Kidney (tissue), 14 donors: ENCODE measurements around the gene P2RX4. TPM values are rescaled to one million over a fixed set of nuclear protein-coding genes. Genes with fewer than 3 reads are reported as not detected.
A peak's percentile ranks its signal among the peaks of the same experiment; 100 is the strongest.

Source experiments
- DNase-seq, 5 donors: peaks; one replicate each; pipeline ENCODE4 v3.0.0-alpha.2; 2013 to 2020
- FAIRE-seq: peaks from 2 replicates; lab custom pipeline; 2012; peaks lifted over from hg19 to GRCh38; lab: Jason Lieb, UNC
- H3K27ac ChIP-seq, 2 donors: one replicate each; pipeline ENCODE4 v1.7.0; 2013; ENCODE audit warnings: low read depth in 2 of 2, low read length in 2 of 2, inconsistent platforms in 1 of 2
- H3K27me3 ChIP-seq: one replicate; pipeline ENCODE4 v1.7.1; 2013; ENCODE audit warnings: low read length, inconsistent platforms; ENCODE audit not compliant: control insufficient read depth, insufficient read depth
- H3K36me3 ChIP-seq, 3 donors: one replicate each; pipeline versions ENCODE4 v1.7.0 to v1.7.1; 2013; ENCODE audit warnings: low read length in 3 of 3, control low read depth in 1 of 3, inconsistent platforms in 1 of 3; ENCODE audit not compliant: insufficient read depth in 3 of 3, control insufficient read depth in 2 of 3
- H3K4me1 ChIP-seq, 3 donors: one replicate each; pipeline versions ENCODE4 v1.7.0 to v1.7.1; 2013; ENCODE audit warnings: low read length in 3 of 3, inconsistent platforms in 1 of 3, low read depth in 1 of 3; ENCODE audit not compliant: control insufficient read depth in 2 of 3, insufficient read depth in 2 of 3
- H3K4me3 ChIP-seq, 3 donors: one replicate each; pipeline versions ENCODE4 v1.7.0 to v1.8.1; 2013; ENCODE audit warnings: low read length in 3 of 3, control low read depth in 1 of 3, inconsistent platforms in 1 of 3
- H3K9ac ChIP-seq, 3 donors: one replicate each; pipeline versions ENCODE4 v1.7.0 to v1.7.1; 2013; ENCODE audit warnings: low read length in 3 of 3, control low read depth in 1 of 3, inconsistent platforms in 1 of 3
- H3K9me3 ChIP-seq, 3 donors: one replicate each; pipeline versions ENCODE4 v1.7.0 to v1.7.1; 2013; ENCODE audit warnings: low read length in 3 of 3, control low read depth in 1 of 3, inconsistent platforms in 1 of 3; ENCODE audit not compliant: control insufficient read depth in 2 of 3, insufficient read depth in 1 of 3
- CTCF ChIP-seq: IDR thresholded peaks from 3 replicates; pipeline ENCODE4 v1.5.1; 2012; ENCODE audit warnings: mild to moderate bottlenecking, moderate library complexity, borderline replicate concordance; ENCODE audit not compliant: insufficient read depth; ENCODE audit errors: extremely low read depth
- intact Hi-C: fragments of 100-400 bp; cut with DNase I; formaldehyde crosslinking; loops from one replicate; pipeline ENCODE4 v1.11.1; 2022
- polyA plus RNA-seq: library from polyadenylated mRNA; stranded (reverse); fragments of 350-450 nt; fragmentation: Illumina TruSeq; extraction: RNeasy Lipid Tissue Mini Kit (QIAGEN cat#74804); gene quantifications from one replicate; pipeline ENCODE4 v1.2.3, GENCODE V29; 2014; ENCODE audit warnings: low read depth, low replicate concordance; ENCODE audit not compliant: insufficient read depth
- total RNA-seq: library from RNA; stranded (reverse); fragmentation: NEBNext Ultra II Directional; extraction: Animal tissue kit (Norgen Biotek cat#: 25700); gene quantifications from one replicate; pipeline ENCODE4 v1.2.1, GENCODE V29; 2021
- donor health status: control.
- donor health status: control.
- donor health status: control.
- donor health status: control.
- donor health status: control.
- donor health status: DM: yes; HTN: yes; CAD: no.
- donor health status: Normal renal cell carcinoma (clear cell type).

The P2RX4 gene
- total and polyA plus RNA-seq, 2 donors from 2014 or later, result 28.8 to 36.2 TPM

- Histone ChIP-seq H3K27me3 (no peaks in the 10 kb centered on the region), H3K9me3 (no peaks in the 10 kb centered on the region), H3K9ac (peak overlapping the region in 1 of 3 donors; percentile 46), H3K4me3 (peak overlapping the region in 2 of 3 donors; percentile 30 to 32), H3K4me1 (peaks cover 0 to 6% (median 0%) of the 10 kb centered on the region in 3 donors), H3K27ac (peak overlapping the region; percentile 37 to 67), H3K36me3 (peaks cover 0 to 12% (median 5%) of the 10 kb centered on the region in 3 donors)
- FAIRE-seq, result no peak
- intact Hi-C loops, result no loop called here
- peak; percentile 90 to 96 (median 94) for DNase-seq
- no peak for TF ChIP-seq CTCF
Observed at GRCh38 chr12:121240484-121241101, 30.7 kb downstream of the P2RX4 start.

GRCh38 chr12:121241156-121241970, 31.4 kb downstream of the P2RX4 start:
- Histone ChIP-seq H3K4me3 (peak overlapping the region in 2 of 3 donors; percentile 3 to 32), H3K9ac (peak overlapping the region in 1 of 3 donors; percentile 46), H3K9me3 (no peaks in the 10 kb centered on the region), H3K27me3 (no peaks in the 10 kb centered on the region), H3K36me3 (peaks cover 0 to 12% (median 5%) of the 10 kb centered on the region in 3 donors), H3K4me1 (peaks cover 0 to 6% (median 0%) of the 10 kb centered on the region in 3 donors), H3K27ac (peak overlapping the region; percentile 37 to 67)
- FAIRE-seq (no peak), DNase-seq (peak in 4 of 5 donors; percentile 59 to 80 (median 68))
- intact Hi-C loops, result no loop called here
- no peak for TF ChIP-seq CTCF

GRCh38 chr12:121245031-121245430, 35.1 kb downstream of the P2RX4 start:
- DNase-seq, result no peak
- intact Hi-C loops, result no loop called here
- H3K4me3 ChIP-seq, result no peak overlapping the region
- H3K9ac ChIP-seq, result no peak overlapping the region
- no peaks in the 10 kb centered on the region for H3K9me3 ChIP-seq
- no peak for TF ChIP-seq CTCF
- FAIRE-seq, result no peak
- H3K27ac ChIP-seq, result no peak overlapping the region
- peaks cover 0 to 28% (median 15%) of the 10 kb centered on the region in 3 donors for H3K36me3 ChIP-seq
- no peaks in the 10 kb centered on the region for H3K27me3 ChIP-seq
- H3K4me1 ChIP-seq, result peaks cover 0 to 4% (median 0%) of the 10 kb centered on the region in 3 donors
